HepG2 (cell line): ENCODE measurements around the gene TNP2. TPM values are rescaled to one million over a fixed set of nuclear protein-coding genes. Genes with fewer than 3 reads are reported as not detected.

Experiments used
- HNF4G ChIP-seq, 2 experiments: sonication (generic) in 1 of 2; formaldehyde crosslinking in 1 of 2; IDR thresholded peaks; 2 replicates each; pipeline versions ENCODE4 v1.4.0 to v1.6.1; 2011 to 2020; ENCODE audit warnings: borderline replicate concordance in 2 of 2, low read depth in 2 of 2, mild to moderate bottlenecking in 2 of 2, low read length in 1 of 2, missing genetic modification reagents in 1 of 2, moderate library complexity in 1 of 2
- NFIC ChIP-seq: IDR thresholded peaks from 2 replicates; pipeline ENCODE4 v1.6.1; 2012; ENCODE audit warnings: mild to moderate bottlenecking, low read length, inconsistent platforms
- PHF8 ChIP-seq: sonication (generic); formaldehyde crosslinking; IDR thresholded peaks from 2 replicates; pipeline ENCODE4 v1.5.0; 2020; ENCODE audit warnings: missing genetic modification reagents
- SOX5 ChIP-seq: IDR thresholded peaks from 2 replicates; pipeline ENCODE4 v1.6.1; 2016; ENCODE audit warnings: borderline replicate concordance
- SP2 ChIP-seq: sonication (generic); formaldehyde crosslinking; IDR thresholded peaks from 2 replicates; pipeline ENCODE4 v1.5.1; 2020; ENCODE audit warnings: mild to moderate bottlenecking, missing genetic modification reagents
- ZBTB7A ChIP-seq: sonication (generic); formaldehyde crosslinking; IDR thresholded peaks from 2 replicates; pipeline ENCODE4 v1.8.0; 2022; ENCODE audit warnings: mild to moderate bottlenecking, missing genetic modification reagents
- ZMYM4 ChIP-seq: sonication (generic); formaldehyde crosslinking; IDR thresholded peaks from 2 replicates; pipeline ENCODE4 v1.8.1; 2023; ENCODE audit warnings: mild to moderate bottlenecking, missing genetic modification reagents
- ZNF256 ChIP-seq: sonication (generic); formaldehyde crosslinking; conservative IDR thresholded peaks from 2 replicates; pipeline ENCODE4 v1.4.0; 2020; ENCODE audit warnings: missing genetic modification reagents
- ZNF333 ChIP-seq: sonication (generic); formaldehyde crosslinking; IDR thresholded peaks from 2 replicates; pipeline ENCODE4 v1.4.0; 2020; ENCODE audit warnings: mild to moderate bottlenecking, missing genetic modification reagents, borderline replicate concordance
- ZNF343 ChIP-seq: sonication (generic); formaldehyde crosslinking; IDR thresholded peaks from 2 replicates; pipeline ENCODE4 v1.4.0; 2020; ENCODE audit warnings: mild to moderate bottlenecking, missing genetic modification reagents
- ZNF484 ChIP-seq: sonication (generic); formaldehyde crosslinking; IDR thresholded peaks from 2 replicates; pipeline ENCODE4 v1.5.1; 2020; ENCODE audit warnings: mild to moderate bottlenecking, low read depth, missing genetic modification reagents, borderline replicate concordance
- ZNF501 ChIP-seq: sonication (generic); formaldehyde crosslinking; IDR thresholded peaks from 2 replicates; pipeline ENCODE4 v1.5.1; 2020; ENCODE audit warnings: mild to moderate bottlenecking, moderate library complexity, missing genetic modification reagents
- ZNF713 ChIP-seq: sonication (generic); formaldehyde crosslinking; IDR thresholded peaks from 2 replicates; pipeline ENCODE4 v1.4.0; 2020; ENCODE audit warnings: mild to moderate bottlenecking, missing genetic modification reagents
- ZNF766 ChIP-seq: sonication (generic); formaldehyde crosslinking; IDR thresholded peaks from 2 replicates; pipeline ENCODE4 v1.5.0; 2020; ENCODE audit warnings: missing genetic modification reagents, borderline replicate concordance
- polyA plus RNA-seq, 8 experiments: library from polyadenylated mRNA; depleted of rRNA in 3 of 8; stranded (reverse) in 7 of 8; unstranded in 1 of 8; fragments of >200 nt; fragmentation: Illumina TruSeq in 4 of 8; extraction: Trizol in 4 of 8; gene quantifications; 2 replicates each; pipeline versions ENCODE4 v1.2.1 to v1.2.3, GENCODE V29; 2011 to 2016; ENCODE audit warnings: low read depth in 4 of 8, missing spikeins in 1 of 8, mixed read lengths in 1 of 8; ENCODE audit not compliant: insufficient read depth in 1 of 8
- total RNA-seq, 5 experiments: library from RNA; depleted of rRNA; stranded (reverse); fragments of >200 nt; fragmentation: Illumina TruSeq; extraction: Trizol; gene quantifications; 2 replicates each; pipeline ENCODE4 v1.2.3, GENCODE V29; 2016; ENCODE audit warnings: low read depth in 1 of 5
- TF ChIP-seq, protein P1 (sequence below): sonication (generic); formaldehyde crosslinking; IDR thresholded peaks from 2 replicates; pipeline ENCODE4 v1.5.0; 2020; ENCODE audit warnings: mild to moderate bottlenecking, missing genetic modification reagents, borderline replicate concordance
- TF ChIP-seq, protein P2 (sequence below): sonication (generic); formaldehyde crosslinking; IDR thresholded peaks from 2 replicates; pipeline ENCODE4 v1.9.0; 2021; ENCODE audit warnings: missing genetic modification reagents, mild to moderate bottlenecking, borderline replicate concordance

TNP2 gene
- total and polyA plus RNA-seq, 2 of the 13 experiments (the other 11 are each of a cell fraction or from before 2014, with no cell fraction given): not detected

DNA sequence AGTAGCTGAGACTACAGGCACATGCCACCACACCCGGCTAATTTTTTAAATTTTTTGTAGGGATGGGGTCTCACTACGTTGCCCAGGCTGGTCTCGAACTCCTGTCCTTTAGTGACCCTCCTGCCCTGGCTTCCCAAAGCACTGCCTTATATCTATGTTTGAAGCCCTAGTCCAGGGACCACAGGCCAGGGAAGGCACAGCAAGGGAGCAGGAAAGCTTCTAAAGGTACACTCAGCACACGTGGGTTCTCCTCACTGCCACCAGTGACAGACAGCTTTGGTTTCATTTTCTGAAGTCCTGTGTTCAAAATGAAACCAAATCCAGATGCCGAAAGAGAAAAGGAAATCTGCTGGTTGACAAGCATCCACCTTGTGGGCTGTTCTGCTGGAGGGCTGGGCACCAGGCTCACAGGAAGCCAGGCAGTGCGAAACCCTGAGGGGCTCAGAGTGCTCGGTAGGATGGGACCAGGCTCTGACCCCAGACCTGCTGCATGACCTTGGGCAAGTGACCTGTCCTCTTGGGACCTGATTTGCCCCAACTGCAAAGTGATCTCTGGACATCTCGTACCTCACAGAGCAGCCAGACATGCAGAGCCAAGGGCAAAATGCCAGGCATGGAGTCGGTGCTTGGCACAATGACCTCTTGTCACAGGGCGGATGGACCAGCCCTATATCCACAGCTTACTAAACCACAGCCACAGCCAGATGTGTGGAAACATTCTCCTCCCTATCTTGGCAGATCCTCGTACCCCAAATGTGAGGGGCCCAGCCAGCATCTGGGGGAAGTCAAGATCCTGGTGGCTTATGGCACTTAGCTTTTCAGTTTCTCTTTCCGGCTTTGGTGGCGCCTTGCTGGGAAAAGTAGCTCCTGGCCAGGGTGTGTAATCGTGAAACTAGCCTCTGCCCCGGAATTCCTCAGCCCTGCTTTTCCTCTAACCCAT lies 10.3 kb downstream of the TNP2 start (continued):
- TF ChIP-seq, protein P1, sequence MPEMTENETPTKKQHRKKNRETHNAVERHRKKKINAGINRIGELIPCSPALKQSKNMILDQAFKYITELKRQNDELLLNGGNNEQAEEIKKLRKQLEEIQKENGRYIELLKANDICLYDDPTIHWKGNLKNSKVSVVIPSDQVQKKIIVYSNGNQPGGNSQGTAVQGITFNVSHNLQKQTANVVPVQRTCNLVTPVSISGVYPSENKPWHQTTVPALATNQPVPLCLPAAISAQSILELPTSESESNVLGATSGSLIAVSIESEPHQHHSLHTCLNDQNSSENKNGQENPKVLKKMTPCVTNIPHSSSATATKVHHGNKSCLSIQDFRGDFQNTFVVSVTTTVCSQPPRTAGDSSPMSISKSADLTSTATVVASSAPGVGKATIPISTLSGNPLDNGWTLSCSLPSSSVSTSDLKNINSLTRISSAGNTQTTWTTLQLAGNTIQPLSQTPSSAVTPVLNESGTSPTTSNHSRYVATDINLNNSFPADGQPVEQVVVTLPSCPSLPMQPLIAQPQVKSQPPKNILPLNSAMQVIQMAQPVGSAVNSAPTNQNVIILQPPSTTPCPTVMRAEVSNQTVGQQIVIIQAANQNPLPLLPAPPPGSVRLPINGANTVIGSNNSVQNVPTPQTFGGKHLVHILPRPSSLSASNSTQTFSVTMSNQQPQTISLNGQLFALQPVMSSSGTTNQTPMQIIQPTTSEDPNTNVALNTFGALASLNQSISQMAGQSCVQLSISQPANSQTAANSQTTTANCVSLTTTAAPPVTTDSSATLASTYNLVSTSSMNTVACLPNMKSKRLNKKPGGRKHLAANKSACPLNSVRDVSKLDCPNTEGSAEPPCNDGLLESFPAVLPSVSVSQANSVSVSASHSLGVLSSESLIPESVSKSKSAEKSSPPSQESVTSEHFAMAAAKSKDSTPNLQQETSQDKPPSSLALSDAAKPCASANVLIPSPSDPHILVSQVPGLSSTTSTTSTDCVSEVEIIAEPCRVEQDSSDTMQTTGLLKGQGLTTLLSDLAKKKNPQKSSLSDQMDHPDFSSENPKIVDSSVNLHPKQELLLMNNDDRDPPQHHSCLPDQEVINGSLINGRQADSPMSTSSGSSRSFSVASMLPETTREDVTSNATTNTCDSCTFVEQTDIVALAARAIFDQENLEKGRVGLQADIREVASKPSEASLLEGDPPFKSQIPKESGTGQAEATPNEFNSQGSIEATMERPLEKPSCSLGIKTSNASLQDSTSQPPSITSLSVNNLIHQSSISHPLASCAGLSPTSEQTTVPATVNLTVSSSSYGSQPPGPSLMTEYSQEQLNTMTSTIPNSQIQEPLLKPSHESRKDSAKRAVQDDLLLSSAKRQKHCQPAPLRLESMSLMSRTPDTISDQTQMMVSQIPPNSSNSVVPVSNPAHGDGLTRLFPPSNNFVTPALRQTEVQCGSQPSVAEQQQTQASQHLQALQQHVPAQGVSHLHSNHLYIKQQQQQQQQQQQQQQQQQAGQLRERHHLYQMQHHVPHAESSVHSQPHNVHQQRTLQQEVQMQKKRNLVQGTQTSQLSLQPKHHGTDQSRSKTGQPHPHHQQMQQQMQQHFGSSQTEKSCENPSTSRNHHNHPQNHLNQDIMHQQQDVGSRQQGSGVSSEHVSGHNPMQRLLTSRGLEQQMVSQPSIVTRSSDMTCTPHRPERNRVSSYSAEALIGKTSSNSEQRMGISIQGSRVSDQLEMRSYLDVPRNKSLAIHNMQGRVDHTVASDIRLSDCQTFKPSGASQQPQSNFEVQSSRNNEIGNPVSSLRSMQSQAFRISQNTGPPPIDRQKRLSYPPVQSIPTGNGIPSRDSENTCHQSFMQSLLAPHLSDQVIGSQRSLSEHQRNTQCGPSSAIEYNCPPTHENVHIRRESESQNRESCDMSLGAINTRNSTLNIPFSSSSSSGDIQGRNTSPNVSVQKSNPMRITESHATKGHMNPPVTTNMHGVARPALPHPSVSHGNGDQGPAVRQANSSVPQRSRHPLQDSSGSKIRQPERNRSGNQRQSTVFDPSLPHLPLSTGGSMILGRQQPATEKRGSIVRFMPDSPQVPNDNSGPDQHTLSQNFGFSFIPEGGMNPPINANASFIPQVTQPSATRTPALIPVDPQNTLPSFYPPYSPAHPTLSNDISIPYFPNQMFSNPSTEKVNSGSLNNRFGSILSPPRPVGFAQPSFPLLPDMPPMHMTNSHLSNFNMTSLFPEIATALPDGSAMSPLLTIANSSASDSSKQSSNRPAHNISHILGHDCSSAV (CRISPR knock-in tag): no peak
- 0 out of 2 replicates have a peak, but pooled peaks have one; percentile 25 for TF ChIP-seq ZNF343 (CRISPR knock-in tag)
- no peak for TF ChIP-seq ZNF256
- 0 out of 2 replicates have a peak, but pooled peaks have one; percentile 42 for TF ChIP-seq ZNF766 (CRISPR knock-in tag)
- 0 out of 2 replicates have a peak, but pooled peaks have one; percentile 77 for TF ChIP-seq ZNF333
- 0 out of 2 replicates have a peak, but pooled peaks have one; percentile 38 for TF ChIP-seq ZNF713
- TF ChIP-seq HNF4G (IDR thresholded peaks at IDR 0.05; ENCODE audit: borderline replicate concordance, low read depth, low read length): no peak; the same call in 1 of the 2 replicates
- TF ChIP-seq HNF4G (CRISPR knock-in tag; IDR thresholded peaks at IDR 0.05; ENCODE audit: borderline replicate concordance, low read depth): peak; percentile 63; the same call in 1 of the 2 replicates
- 0 out of 2 replicates have a peak, but pooled peaks have one; percentile 18 for TF ChIP-seq SOX5 (CRISPR knock-in tag)
- no peak; the same call in 1 of the 2 replicates for TF ChIP-seq PHF8
- TF ChIP-seq ZMYM4 (CRISPR knock-in tag): peak; percentile 41
- TF ChIP-seq, protein P2, sequence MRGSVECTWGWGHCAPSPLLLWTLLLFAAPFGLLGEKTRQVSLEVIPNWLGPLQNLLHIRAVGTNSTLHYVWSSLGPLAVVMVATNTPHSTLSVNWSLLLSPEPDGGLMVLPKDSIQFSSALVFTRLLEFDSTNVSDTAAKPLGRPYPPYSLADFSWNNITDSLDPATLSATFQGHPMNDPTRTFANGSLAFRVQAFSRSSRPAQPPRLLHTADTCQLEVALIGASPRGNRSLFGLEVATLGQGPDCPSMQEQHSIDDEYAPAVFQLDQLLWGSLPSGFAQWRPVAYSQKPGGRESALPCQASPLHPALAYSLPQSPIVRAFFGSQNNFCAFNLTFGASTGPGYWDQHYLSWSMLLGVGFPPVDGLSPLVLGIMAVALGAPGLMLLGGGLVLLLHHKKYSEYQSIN (CRISPR knock-in tag): no peak
- TF ChIP-seq ZNF501: peak; percentile 90
- TF ChIP-seq ZBTB7A (CRISPR knock-in tag): peak; percentile 84
- TF ChIP-seq NFIC: no peak
- TF ChIP-seq SP2 (CRISPR knock-in tag): no peak
- TF ChIP-seq ZNF484: no peak
